Stimulated activated naive CD4-positive, alpha-beta T cell (primary cell): ENCODE measurements around the gene ZKSCAN1.
A peak's percentile ranks its signal among the peaks of the same experiment; 100 is the strongest.
"Not testable (repeated sequence)": the region's sequence is repeated elsewhere in the genome, so short reads cannot be mapped to it uniquely, and the experiment has no call there.

Experiments used
- DNase-seq, 6 experiments: peaks; one replicate each; lab custom pipeline; 2025; lab: John Stamatoyannopoulos, UW

The ZKSCAN1 gene

DNA sequence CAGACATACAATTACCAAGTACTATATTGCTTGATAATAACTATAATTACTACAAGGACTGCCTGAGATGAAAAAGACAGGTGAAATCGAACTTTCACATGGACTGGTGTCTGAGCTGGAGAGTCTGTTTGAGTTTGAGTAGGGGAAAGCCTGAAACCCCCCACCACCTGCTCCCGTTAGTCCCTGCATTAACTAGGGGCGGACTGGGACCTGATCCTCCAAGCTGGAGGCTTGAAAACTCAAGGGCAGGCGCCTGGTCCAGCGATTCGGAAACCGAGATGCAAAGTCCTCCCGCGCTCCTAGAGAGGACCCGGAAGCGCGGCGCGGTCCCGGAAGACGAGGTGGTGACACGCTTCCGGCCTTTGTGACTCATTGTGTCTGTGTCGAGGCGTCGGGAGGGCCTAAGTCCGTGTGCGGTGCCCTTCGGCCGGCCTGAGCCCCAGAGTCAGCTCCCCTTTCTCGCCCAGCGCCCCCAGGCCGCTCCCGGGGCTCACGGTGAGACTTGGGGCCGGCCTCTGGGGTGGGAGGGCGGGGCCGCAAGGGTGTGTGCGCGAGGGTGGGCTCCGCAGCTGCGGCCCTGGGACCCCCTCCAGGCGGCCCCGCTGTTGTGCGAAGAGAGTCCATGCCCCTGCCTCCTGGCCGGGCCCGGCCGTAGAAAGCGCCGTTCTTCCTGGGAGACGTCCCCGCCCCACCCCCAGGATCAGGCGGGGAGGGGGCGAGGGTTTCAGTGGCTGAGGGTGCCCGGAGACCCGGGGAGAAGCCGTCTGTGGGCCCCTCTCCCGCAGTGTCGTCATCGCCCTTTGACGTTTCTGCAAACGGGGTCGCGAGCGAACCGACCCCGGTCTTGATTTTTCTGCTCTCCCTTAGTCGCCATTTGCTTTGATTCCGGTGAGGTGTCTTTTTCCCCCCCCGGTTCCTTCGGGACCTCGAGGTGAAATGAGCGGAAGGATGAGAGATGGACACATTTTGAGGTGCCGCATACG is at the start of gene ZKSCAN1:
ZKSCAN1 (plus strand) TSS at position 365 of the 983 bp plus-strand sequence. CDS start 7,911 bp downstream, outside the sequence.
- DNase-seq: peak; percentile 65 to 83 (median 76)

GRCh38 chr7:99969298-99969697 is 46.1 kb upstream of the ZKSCAN1 start:
- no peak for DNase-seq

GRCh38 chr7:99969813-99970212 is 45.6 kb upstream of the ZKSCAN1 start:
- DNase-seq: not testable (repeated sequence)

DNA sequence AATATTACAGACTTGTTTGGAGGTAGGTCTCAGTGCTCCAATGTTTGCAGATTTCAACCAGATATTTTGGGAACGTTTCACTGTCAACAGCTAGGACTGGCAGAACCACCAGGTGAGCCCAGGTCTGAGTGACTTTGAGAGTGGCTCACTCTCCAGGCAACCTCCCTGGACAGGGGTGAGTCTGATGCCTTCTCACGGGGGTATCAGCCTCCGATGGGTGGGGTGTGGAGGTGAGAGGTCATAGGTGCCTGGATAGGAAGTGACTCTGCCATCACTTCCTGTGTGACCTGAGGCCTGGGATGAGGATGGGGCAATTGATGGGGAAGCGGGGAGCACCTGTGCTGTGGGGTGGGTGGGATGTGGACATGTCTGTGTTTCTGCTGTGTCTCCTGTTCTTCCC is 44.2 kb upstream of the ZKSCAN1 start:
- DNase-seq: no peak

DNA sequence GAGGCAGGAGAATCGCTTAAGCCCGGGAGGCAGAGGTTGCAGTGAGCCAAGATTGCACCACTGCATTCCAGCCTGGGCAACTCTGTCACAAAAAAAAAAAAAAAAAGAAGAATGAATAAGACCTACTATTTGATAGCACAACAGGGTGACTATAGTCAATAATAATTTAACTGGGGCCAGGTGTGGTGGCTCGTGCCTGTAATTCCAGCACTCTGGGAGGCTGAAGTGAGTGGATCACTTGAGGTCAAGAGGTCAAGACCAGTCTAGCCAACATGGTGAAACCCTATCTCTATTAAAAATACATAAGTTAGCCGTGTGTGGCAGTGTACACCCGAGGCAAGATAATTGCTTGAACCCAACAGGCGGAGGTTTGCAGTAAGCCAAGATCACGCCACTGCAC is 41.6 kb upstream of the ZKSCAN1 start:
- DNase-seq: not testable (repeated sequence)

DNA sequence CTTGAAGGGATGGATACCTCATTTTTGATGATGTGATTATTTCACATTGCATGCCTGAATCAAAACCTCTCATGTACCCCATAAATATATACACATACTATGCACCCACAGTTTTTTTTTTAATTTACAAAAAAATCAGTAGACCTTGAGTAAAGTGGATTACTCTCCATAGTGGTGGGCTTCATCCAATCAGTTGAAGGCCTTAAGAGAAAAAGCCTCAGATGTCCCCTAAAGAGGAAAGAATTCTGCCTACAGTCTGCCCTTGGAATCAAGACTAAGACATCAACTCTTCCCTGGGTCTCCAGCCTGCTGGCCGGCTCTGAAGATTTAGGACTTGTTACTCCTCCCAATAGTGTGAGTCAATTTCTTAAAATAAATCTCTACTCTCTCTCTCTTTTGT is 40.7 kb upstream of the ZKSCAN1 start:
- no peak for DNase-seq

DNA sequence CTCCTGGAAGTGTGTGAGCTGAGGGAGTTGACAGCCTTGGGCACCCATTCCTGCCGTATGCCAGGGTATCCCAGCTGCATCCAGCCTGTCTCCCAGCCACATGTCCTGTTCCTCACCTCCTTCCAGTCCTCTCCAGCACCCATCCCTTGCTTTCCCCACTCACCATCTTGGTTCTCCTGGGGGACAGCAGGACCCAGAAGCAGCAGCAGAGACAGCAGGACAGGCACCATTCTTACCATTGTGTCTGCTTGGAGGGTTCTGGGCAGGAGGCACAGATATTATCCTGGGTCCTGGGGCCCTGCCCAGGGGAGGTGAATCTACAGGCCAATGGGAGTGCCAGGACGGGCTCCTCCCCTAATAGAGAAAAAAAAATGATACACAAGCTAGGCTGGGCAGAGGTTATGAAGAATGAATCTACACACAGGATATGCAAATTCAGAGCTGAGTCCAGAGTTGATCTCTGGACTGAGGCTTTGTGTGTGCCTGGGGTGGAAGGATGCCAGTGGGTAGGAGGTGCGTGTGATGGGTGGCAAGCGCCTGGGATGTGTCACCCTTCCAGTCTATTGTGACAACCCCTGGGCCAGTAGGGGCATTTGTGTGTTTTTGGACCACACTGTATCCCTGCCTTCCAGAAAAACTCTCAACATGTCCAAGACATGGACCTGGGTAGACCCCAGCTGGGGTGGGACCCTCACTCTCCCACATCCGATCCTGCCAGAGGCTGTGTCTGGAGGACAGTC is 39.4 kb upstream of the ZKSCAN1 start, which contains the start of gene AZGP1:
AZGP1 (minus strand) TSS at position 250 of the 740 bp plus-strand sequence; CDS start at position 239, 11 bp downstream.
- DNase-seq: no peak

GRCh38 chr7:99976626-99977025 is 38.8 kb upstream of the ZKSCAN1 start:
- DNase-seq: no peak

- peak; percentile 18 to 72 (median 56) for DNase-seq
Measured at GRCh38 chr7:99979814-99980225, 35.6 kb upstream of the ZKSCAN1 start.

GRCh38 chr7:99980448-99980872 is 34.9 kb upstream of the ZKSCAN1 start:
- DNase-seq: not testable (repeated sequence)

DNA sequence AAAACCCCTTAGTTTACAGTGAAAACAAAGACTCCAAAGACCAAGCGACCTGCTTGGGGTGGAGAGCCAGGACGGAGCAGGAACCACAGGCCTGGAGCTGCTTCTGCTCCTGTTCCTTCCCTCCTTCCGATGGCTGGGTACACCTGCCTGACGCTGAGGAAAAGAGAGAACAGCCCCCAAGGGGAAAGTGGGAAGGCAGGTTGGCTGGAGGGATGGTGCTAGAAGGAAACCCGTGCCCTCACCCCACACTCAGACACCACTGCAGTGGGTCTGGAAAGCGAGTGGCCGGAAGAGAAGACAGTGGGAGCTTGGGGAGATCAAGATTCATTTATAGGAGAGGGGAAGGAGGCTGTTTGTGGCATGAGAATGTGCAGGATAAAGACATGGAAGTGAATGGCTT is 34.3 kb upstream of the ZKSCAN1 start:
- DNase-seq: not testable (repeated sequence)

DNA sequence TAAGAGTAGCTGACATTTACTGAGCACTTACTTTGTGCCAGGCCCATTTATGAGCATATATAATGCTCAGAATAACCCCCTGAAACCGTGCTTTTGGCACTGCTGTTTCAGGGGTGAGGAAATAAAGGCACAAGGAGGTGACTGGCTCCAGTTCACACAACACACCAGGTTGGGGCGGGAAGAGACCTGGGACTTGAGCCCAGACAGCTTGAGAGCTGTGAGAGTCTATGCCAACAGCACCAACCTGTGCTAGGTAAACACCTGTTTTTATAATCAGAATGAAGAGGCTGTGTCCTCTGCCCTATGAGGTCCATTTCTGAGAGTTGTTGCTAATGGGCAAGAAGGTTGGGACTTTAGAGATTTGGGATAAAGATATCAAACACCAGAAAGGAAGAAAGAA is 30.8 kb upstream of the ZKSCAN1 start:
- no peak for DNase-seq

- DNase-seq: not testable (repeated sequence)
Measured at GRCh38 chr7:99987306-99987705, 28.1 kb upstream of the ZKSCAN1 start.

DNA sequence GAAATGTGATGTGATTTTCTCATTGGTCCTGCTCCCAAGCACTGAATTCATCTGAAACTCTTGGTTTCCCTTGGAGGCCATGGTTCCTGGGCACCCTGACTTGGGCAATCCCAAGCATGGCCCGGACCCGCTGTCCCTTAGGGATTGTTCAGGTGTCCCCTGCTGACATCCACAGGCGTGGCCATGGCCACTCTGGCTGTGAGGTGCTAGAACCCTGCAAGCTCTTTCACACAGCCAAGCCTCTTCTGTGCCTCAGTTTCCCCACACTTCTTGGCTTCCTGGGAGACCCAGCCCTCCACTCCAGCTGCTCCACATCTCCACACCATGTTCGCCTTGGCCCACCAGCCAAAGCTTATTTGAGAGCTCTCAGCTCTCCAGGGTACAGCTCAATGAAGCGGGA is 27.6 kb upstream of the ZKSCAN1 start:
- no peak for DNase-seq

DNA sequence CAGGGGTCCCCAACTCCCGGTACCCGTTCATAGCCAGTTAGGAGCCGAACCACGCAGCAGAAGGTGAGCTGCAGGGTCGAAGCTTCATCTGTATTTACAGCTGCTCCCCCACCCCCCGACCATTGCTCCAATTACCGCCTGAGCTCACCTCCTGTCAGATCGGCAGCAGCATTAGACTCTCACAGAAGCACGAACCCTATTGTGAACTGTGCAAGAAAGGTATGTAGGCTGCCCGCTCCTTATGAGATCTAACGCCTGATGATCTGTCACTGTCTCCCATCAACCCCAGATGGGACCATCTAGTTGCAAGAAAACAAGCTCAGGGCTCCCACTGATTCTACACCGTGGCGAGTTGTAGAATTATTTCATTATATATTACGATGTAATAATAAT is 24.9 kb upstream of the ZKSCAN1 start:
- no peak for DNase-seq

- DNase-seq: not testable (repeated sequence)
Measured at GRCh38 chr7:99991543-99991942, 23.9 kb upstream of the ZKSCAN1 start.

- no peak for DNase-seq
Measured at GRCh38 chr7:99992330-99993038, 22.9 kb upstream of the ZKSCAN1 start.

DNA sequence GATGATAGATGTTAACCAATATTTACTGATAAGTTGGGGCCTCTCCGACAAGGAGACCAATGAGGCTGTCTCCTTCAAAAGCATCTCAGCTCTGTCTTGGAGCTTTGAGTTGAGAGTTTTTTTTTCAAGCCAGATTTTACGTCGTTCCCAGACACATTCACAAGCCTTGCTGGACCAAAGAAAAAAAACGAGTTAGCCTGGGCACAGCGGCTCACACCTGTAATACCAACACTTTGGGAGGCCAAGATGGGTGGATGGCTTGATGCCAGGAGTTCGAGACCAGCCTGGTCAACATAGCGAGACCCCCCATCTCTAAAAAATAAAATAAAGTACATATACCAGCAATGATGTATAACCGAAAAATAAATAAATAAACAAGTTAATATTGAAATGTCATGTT is 20.6 kb upstream of the ZKSCAN1 start:
- no peak for DNase-seq

DNA sequence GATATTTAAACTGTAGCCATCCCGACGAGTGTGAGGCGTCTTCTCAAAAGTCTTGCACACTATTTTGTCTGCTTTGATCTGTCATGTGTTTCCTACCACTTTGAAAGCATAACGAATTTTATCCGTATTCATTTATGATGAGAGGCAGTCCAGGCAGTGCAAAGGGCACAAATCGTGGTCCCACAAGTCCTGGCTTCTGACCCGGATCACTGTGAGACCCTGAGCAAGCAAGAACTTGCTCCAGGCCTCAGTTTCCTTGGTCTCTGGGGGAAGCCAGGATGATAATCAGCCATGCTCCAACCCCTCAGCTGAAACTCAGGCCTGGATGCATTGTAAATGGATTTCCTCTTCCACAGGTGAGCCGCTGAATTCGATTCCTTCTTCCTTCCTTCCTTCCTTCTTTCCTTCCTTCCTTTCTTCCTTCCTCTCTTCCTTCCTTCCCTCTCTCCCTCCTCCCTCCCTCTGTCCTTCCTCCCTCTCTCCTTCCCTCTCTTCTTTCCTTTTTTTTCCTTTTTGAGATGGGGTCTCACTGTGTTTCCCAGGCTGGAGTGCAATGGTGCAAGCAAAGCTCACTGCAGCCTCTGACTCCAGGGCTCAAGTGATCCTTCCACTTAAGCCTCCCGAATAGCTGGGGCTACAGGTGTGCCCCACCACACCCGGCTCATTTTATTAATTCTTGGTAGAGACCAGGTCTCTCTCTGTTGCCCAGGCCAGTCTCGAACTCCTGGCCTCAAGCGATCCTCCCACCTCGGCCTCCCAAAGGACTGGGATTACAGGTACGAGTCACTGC is 18.4 kb upstream of the ZKSCAN1 start:
- no peak for DNase-seq

- DNase-seq: peak; percentile 46 to 74 (median 59)
Measured at GRCh38 chr7:99997545-99998137, 17.8 kb upstream of the ZKSCAN1 start.

GRCh38 chr7:100000239-100000638 is 15.2 kb upstream of the ZKSCAN1 start:
- no peak for DNase-seq
